Measurements from ENCODE around the gene DHRS2. TPM values are rescaled to one million over a fixed set of nuclear protein-coding genes. Genes with fewer than 3 reads are reported as not detected.
A peak's percentile ranks its signal among the peaks of the same experiment; 100 is the strongest.

DHRS2 gene
- total and polyA plus RNA-seq, 2 of the 13 experiments (the other 11 are each of a cell fraction or from before 2014, with no cell fraction given) = 1,621 to 3,021 TPM

- TF ChIP-seq ZNF713 (CRISPR knock-in tag; IDR thresholded peaks at IDR 0.05) = peak; percentile 21; the same call in 1 of the 2 replicates
- TF ChIP-seq DR1 (CRISPR knock-in tag; IDR thresholded peaks at IDR 0.05) = no peak
- TF ChIP-seq SOX13 (IDR thresholded peaks at IDR 0.05) = 0 out of 2 replicates have a peak, but pooled peaks have one; percentile 65
- TF ChIP-seq SOX13 (CRISPR knock-in tag; conservative IDR thresholded peaks at IDR 0.05 in 1 of 2, IDR thresholded peaks at IDR 0.05 in 1 of 2) = peak in 1 of 2 experiments; percentile 88; a peak in 3 of 4 replicates
- no peak; the same call in 1 of the 2 replicates for TF ChIP-seq ZNF276 (CRISPR knock-in tag; IDR thresholded peaks at IDR 0.05; ENCODE audit: low read depth)
- no peak for TF ChIP-seq ISX (CRISPR knock-in tag; conservative IDR thresholded peaks at IDR 0.05)
- TF ChIP-seq ZNF781 (CRISPR knock-in tag; IDR thresholded peaks at IDR 0.05; ENCODE audit: borderline replicate concordance, not compliant biosample characterization) = no peak
- no peak for TF ChIP-seq ZNF646 (CRISPR knock-in tag; IDR thresholded peaks at IDR 0.05)
- 0 out of 2 replicates have a peak, but pooled peaks have one; percentile 41 for TF ChIP-seq TGIF2 (CRISPR knock-in tag; IDR thresholded peaks at IDR 0.05)
- TF ChIP-seq TARDBP (CRISPR knock-in tag; IDR thresholded peaks at IDR 0.05) = peak; percentile 93
- peak; percentile 41; the same call in 1 of the 2 replicates for TF ChIP-seq CBX5 (CRISPR knock-in tag; IDR thresholded peaks at IDR 0.05; ENCODE audit: borderline replicate concordance)
- no peak for TF ChIP-seq NFE2L2 (IDR thresholded peaks at IDR 0.05; ENCODE audit: low read length)
- no peak for TF ChIP-seq SNAPC5 (CRISPR knock-in tag; IDR thresholded peaks at IDR 0.05; ENCODE audit: borderline replicate concordance)
- TF ChIP-seq DDIT3 (CRISPR knock-in tag; IDR thresholded peaks at IDR 0.05) = no peak
- TF ChIP-seq NR1H2 (CRISPR knock-in tag; IDR thresholded peaks at IDR 0.05; ENCODE audit: borderline replicate concordance, low read depth) = no peak
- TF ChIP-seq ZNF598 (CRISPR knock-in tag; IDR thresholded peaks at IDR 0.05; ENCODE audit: borderline replicate concordance) = peak; percentile 59
- no peak for TF ChIP-seq ZNF691 (CRISPR knock-in tag; IDR thresholded peaks at IDR 0.05; ENCODE audit: borderline replicate concordance, low read depth)
- no peak for TF ChIP-seq DNMT1 (CRISPR knock-in tag; IDR thresholded peaks at IDR 0.05)
- peak; percentile 33; the same call in 1 of the 2 replicates for TF ChIP-seq ZBTB38 (CRISPR knock-in tag; IDR thresholded peaks at IDR 0.05)
These were observed 33.7 kb upstream of the DHRS2 start (continued) for GRCh38 chr14:23602181-23603095.

Data from HepG2 (cell line).